ENCODE results near the gene ABL1.

ABL1 gene

GRCh38 chr9:130918101-130918825, 83.2 kb downstream of the ABL1 start:
- TF ChIP-seq CTCF (IDR thresholded peaks at IDR 0.05; ENCODE audit: low read depth, low read length), result no peak
- DNase-seq (ENCODE audit: extremely low read depth, low read depth), result no peak

- DNase-seq (ENCODE audit: extremely low read depth, low read depth), result no peak
- no peak for TF ChIP-seq CTCF (IDR thresholded peaks at IDR 0.05; ENCODE audit: low read depth, low read length)
Observed at GRCh38 chr9:130918826-130919558, 83.9 kb downstream of the ABL1 start.

GRCh38 chr9:130919559-130920145, 84.6 kb downstream of the ABL1 start:
- no peak for DNase-seq (ENCODE audit: extremely low read depth, low read depth)
- no peak for TF ChIP-seq CTCF (IDR thresholded peaks at IDR 0.05; ENCODE audit: low read depth, low read length)

- no peak for DNase-seq (ENCODE audit: extremely low read depth, low read depth)
- TF ChIP-seq CTCF (IDR thresholded peaks at IDR 0.05; ENCODE audit: low read depth, low read length), result no peak
Observed at GRCh38 chr9:130920233-130920632, 85.2 kb downstream of the ABL1 start.

- no peak for DNase-seq (ENCODE audit: extremely low read depth, low read depth)
- no peak for TF ChIP-seq CTCF (IDR thresholded peaks at IDR 0.05; ENCODE audit: low read depth, low read length)
Observed at GRCh38 chr9:130920762-130921299, 85.8 kb downstream of the ABL1 start.

- no peak for TF ChIP-seq CTCF (IDR thresholded peaks at IDR 0.05; ENCODE audit: low read depth, low read length)
- no peak for DNase-seq (ENCODE audit: extremely low read depth, low read depth)
Observed at GRCh38 chr9:130921300-130921988, 86.4 kb downstream of the ABL1 start.

All from AG09319 (cell line).